ENCODE measurements around the gene CA5B. TPM values are rescaled to one million over a fixed set of nuclear protein-coding genes. Genes with fewer than 3 reads are reported as not detected.

The CA5B gene
- polyA plus RNA-seq, 1 donor from 2014 or later, result 10.3 TPM

DNA sequence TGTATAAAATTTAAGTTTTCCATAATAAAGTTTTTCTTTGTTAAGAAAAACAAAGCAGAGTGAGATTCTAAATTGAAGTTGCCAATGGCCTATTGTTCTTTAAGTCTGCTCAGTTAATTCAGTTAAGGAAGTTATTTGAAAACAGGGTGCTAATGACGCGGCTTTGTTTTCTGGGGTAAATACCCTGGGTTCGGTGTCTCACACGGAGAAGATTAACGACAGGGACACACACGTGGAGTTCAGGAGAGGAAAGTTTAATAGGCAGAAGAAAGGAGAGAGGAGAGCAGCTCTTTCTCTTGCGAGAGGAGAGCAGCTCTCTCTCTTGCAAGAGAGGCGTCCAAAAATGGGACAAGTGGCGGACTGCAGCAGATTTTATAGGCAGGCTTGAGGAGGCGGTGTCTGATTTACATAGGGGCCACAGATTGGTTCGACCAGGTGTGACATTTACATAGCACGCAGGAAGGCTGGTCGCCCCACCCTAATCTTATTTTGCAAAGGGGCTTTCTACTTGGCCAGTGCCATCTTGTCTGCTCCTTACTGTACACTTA lies 9.6 kb downstream of the CA5B start:
- H3K9me2 ChIP-seq (ENCODE audit: insufficient read depth, low read length), result no peaks in the 10 kb centered on the region
- H3K4me2 ChIP-seq (ENCODE audit: low read length), result no peak overlapping the region
- no peaks in the 10 kb centered on the region for H3K79me2 ChIP-seq (replicated peaks; ENCODE audit: insufficient read depth, low read length)
- H3K27ac ChIP-seq (ENCODE audit: low read length), result no peak overlapping the region
- no peak overlapping the region for H3K9ac ChIP-seq (ENCODE audit: low read length)
- TF ChIP-seq EZH2 (IDR thresholded peaks at IDR 0.05; ENCODE audit: borderline replicate concordance, insufficient read depth, low read length, poor library complexity, severe bottlenecking) (no peak), POLR2AphosphoS5 (IDR thresholded peaks at IDR 0.05) (no peak), SMC3 (conservative IDR thresholded peaks at IDR 0.05; ENCODE audit: poor library complexity) (no peak), RAD21 (conservative IDR thresholded peaks at IDR 0.05) (no peak), TAF1 (IDR thresholded peaks at IDR 0.05; ENCODE audit: low read depth) (no peak), MXI1 (conservative IDR thresholded peaks at IDR 0.05; ENCODE audit: poor library complexity, severe bottlenecking) (no peak), EP300 (conservative IDR thresholded peaks at IDR 0.05; ENCODE audit: poor library complexity, severe bottlenecking) (no peak)
- TF ChIP-seq, protein P1, sequence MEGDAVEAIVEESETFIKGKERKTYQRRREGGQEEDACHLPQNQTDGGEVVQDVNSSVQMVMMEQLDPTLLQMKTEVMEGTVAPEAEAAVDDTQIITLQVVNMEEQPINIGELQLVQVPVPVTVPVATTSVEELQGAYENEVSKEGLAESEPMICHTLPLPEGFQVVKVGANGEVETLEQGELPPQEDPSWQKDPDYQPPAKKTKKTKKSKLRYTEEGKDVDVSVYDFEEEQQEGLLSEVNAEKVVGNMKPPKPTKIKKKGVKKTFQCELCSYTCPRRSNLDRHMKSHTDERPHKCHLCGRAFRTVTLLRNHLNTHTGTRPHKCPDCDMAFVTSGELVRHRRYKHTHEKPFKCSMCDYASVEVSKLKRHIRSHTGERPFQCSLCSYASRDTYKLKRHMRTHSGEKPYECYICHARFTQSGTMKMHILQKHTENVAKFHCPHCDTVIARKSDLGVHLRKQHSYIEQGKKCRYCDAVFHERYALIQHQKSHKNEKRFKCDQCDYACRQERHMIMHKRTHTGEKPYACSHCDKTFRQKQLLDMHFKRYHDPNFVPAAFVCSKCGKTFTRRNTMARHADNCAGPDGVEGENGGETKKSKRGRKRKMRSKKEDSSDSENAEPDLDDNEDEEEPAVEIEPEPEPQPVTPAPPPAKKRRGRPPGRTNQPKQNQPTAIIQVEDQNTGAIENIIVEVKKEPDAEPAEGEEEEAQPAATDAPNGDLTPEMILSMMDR (IDR thresholded peaks at IDR 0.05; ENCODE audit: poor library complexity, severe bottlenecking), result no peak
- TF ChIP-seq, protein P2, sequence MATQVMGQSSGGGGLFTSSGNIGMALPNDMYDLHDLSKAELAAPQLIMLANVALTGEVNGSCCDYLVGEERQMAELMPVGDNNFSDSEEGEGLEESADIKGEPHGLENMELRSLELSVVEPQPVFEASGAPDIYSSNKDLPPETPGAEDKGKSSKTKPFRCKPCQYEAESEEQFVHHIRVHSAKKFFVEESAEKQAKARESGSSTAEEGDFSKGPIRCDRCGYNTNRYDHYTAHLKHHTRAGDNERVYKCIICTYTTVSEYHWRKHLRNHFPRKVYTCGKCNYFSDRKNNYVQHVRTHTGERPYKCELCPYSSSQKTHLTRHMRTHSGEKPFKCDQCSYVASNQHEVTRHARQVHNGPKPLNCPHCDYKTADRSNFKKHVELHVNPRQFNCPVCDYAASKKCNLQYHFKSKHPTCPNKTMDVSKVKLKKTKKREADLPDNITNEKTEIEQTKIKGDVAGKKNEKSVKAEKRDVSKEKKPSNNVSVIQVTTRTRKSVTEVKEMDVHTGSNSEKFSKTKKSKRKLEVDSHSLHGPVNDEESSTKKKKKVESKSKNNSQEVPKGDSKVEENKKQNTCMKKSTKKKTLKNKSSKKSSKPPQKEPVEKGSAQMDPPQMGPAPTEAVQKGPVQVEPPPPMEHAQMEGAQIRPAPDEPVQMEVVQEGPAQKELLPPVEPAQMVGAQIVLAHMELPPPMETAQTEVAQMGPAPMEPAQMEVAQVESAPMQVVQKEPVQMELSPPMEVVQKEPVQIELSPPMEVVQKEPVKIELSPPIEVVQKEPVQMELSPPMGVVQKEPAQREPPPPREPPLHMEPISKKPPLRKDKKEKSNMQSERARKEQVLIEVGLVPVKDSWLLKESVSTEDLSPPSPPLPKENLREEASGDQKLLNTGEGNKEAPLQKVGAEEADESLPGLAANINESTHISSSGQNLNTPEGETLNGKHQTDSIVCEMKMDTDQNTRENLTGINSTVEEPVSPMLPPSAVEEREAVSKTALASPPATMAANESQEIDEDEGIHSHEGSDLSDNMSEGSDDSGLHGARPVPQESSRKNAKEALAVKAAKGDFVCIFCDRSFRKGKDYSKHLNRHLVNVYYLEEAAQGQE (IDR thresholded peaks at IDR 0.05; ENCODE audit: borderline replicate concordance), result no peak
- no peak overlapping the region for H3K4me3 ChIP-seq (ENCODE audit: low read length)
- H4K20me1 ChIP-seq (ENCODE audit: insufficient read depth), result no peaks in the 10 kb centered on the region
- H3K27me3 ChIP-seq (ENCODE audit: insufficient read depth, low read depth, low read length), result no peaks in the 10 kb centered on the region
- H3K9me3 ChIP-seq (ENCODE audit: low read length), result no peaks in the 10 kb centered on the region
- H3F3A ChIP-seq (ENCODE audit: insufficient read depth, low read length, poor library complexity, severe bottlenecking), result no peaks in the 10 kb centered on the region
- no peaks in the 10 kb centered on the region for H3K36me3 ChIP-seq (ENCODE audit: insufficient read depth, low read length)
- no peak overlapping the region for H2AFZ ChIP-seq (ENCODE audit: low read depth, low read length)

DNA sequence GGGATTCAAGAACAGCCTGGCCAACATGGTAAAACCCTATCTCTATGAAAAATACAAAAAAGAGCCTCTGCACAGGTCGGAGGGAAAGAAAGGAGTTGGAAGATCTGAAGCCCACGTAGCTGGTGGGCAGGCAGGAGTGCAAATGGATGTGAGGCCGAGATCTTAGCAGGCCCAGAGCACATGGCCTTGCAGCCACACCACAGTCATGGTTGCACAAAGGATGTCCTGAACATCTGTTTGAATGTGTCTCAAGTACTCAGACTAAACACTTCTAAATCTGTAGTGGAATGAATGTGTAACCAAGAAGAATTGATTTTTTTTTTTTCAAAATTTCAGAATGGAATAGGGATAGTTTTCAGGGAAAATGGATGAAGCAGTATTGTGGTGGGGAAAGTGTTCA lies 10.8 kb downstream of the CA5B start:
- H3F3A ChIP-seq (ENCODE audit: insufficient read depth, low read length, poor library complexity, severe bottlenecking), result no peaks in the 10 kb centered on the region
- TF ChIP-seq EZH2 (IDR thresholded peaks at IDR 0.05; ENCODE audit: borderline replicate concordance, insufficient read depth, low read length, poor library complexity, severe bottlenecking) (no peak), EP300 (conservative IDR thresholded peaks at IDR 0.05; ENCODE audit: poor library complexity, severe bottlenecking) (no peak), POLR2AphosphoS5 (IDR thresholded peaks at IDR 0.05) (no peak), SMC3 (conservative IDR thresholded peaks at IDR 0.05; ENCODE audit: poor library complexity) (no peak)
- no peak overlapping the region for H3K27ac ChIP-seq (ENCODE audit: low read length)

More for the DNA sequence above, 10.8 kb downstream of the CA5B start:
- no peaks in the 10 kb centered on the region for H3K79me2 ChIP-seq (replicated peaks; ENCODE audit: insufficient read depth, low read length)
- H3K4me3 ChIP-seq (ENCODE audit: low read length), result no peak overlapping the region
- no peaks in the 10 kb centered on the region for H3K9me2 ChIP-seq (ENCODE audit: insufficient read depth, low read length)
- H3K27me3 ChIP-seq (ENCODE audit: insufficient read depth, low read depth, low read length), result no peaks in the 10 kb centered on the region
- H3K9me3 ChIP-seq (ENCODE audit: low read length), result no peaks in the 10 kb centered on the region
- H3K4me2 ChIP-seq (ENCODE audit: low read length), result no peak overlapping the region
- H3K9ac ChIP-seq (ENCODE audit: low read length), result no peak overlapping the region
- no peak overlapping the region for H2AFZ ChIP-seq (ENCODE audit: low read depth, low read length)
- H3K36me3 ChIP-seq (ENCODE audit: insufficient read depth, low read length), result no peaks in the 10 kb centered on the region
- no peaks in the 10 kb centered on the region for H4K20me1 ChIP-seq (ENCODE audit: insufficient read depth)
